ENCODE data around the gene HDAC4. TPM values are rescaled to one million over a fixed set of nuclear protein-coding genes. Genes with fewer than 3 reads are reported as not detected.

The HDAC4 gene
- polyA plus RNA-seq, 1 experiment: 4.4 TPM

DNA sequence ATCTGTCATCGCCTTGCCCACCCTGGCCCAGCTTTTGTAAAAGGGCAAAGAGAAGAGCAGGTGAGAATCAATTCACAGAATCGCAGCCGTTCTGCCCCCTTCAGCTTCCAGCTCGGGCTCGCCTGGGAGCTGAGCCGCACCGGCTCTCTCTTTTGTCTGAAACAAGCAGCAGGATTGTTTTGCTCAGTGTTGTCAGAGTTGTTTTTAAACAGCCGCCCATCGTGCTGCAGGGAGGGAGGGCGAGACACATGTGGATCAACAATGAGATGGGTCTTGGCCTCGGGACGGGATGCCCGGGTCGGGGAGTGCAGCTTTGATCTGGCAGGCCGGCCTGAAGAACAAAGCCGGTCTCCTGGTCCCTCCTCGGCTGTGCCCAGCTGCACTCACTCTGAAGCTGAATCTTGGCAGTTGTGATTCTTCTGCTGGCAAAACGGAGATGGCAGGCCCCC is 39.7 kb upstream of the HDAC4 start:
- POLR2A ChIA-PET: no interaction called here
- Histone ChIP-seq H3K27me3 (ENCODE audit: control insufficient read depth, insufficient read depth, low read length) (peaks cover 13% of the 10 kb centered on the region), H3K4me3 (ENCODE audit: low read depth, low read length) (no peak overlapping the region), H3K36me3 (ENCODE audit: control insufficient read depth, insufficient read depth, low read length) (no peaks in the 10 kb centered on the region)
- CTCF ChIA-PET: interaction anchor here (1.0 kb wide), 1 partner anchor 14 kb away, joined by 3 read pairs; no protein-coding TSS in a partner anchor
- TF ChIP-seq CTCF (IDR thresholded peaks at IDR 0.05; ENCODE audit: insufficient read depth, low read depth, low read length): no peak
- DNase-seq (ENCODE audit: low read depth): no peak

DNA sequence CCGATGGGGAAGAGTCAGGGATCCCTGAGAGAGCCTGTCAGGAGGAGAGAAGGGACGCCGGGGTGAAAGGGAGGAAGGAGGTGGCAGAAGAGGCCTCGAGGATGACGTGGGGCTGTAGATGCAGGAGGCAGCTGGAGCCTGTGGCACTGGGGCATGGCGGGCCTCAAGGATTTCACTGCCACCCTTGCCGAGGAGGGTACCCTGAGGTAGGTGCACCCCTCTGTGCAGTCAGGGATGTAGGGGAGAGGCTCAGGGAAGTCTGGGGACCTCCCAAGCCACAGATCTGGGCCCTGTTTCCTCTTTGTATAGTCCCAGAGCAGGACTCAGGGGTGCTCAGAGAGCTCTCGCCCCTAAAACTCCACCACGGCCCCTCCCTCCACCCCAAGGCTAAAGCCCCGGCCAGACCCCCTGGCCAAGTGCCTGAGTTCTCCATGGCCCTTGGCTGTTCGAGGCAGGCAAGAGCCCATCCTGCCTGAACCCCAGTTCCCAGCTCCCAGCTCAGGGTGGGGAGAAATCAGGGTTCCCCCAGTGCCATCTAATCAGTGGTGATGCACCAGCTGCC is 39.0 kb upstream of the HDAC4 start:
- Histone ChIP-seq H3K27me3 (ENCODE audit: control insufficient read depth, insufficient read depth, low read length) (peaks cover 13% of the 10 kb centered on the region), H3K36me3 (ENCODE audit: control insufficient read depth, insufficient read depth, low read length) (no peaks in the 10 kb centered on the region), H3K4me3 (ENCODE audit: low read depth, low read length) (no peak overlapping the region)
- ChIA-PET POLR2A (no interaction called here), CTCF (interaction anchor here (1.0 to 1.1 kb wide), 2 partner anchors 12 to 14 kb away, joined by 3 read pairs; no protein-coding TSS in a partner anchor)
- TF ChIP-seq CTCF (IDR thresholded peaks at IDR 0.05; ENCODE audit: insufficient read depth, low read depth, low read length): no peak
- no peak for DNase-seq (ENCODE audit: low read depth)

GRCh38 chr2:239438995-239439753 is 38.4 kb upstream of the HDAC4 start:
- ChIA-PET POLR2A (no interaction called here), CTCF (interaction anchor here (1.1 kb wide), 1 partner anchor 11 kb away, joined by 3 read pairs; no protein-coding TSS in a partner anchor)
- TF ChIP-seq CTCF (IDR thresholded peaks at IDR 0.05; ENCODE audit: insufficient read depth, low read depth, low read length): no peak
- no peak for DNase-seq (ENCODE audit: low read depth)
- H3K36me3 ChIP-seq (ENCODE audit: control insufficient read depth, insufficient read depth, low read length): no peaks in the 10 kb centered on the region
- peaks cover 13% of the 10 kb centered on the region for H3K27me3 ChIP-seq (ENCODE audit: control insufficient read depth, insufficient read depth, low read length)
- H3K4me3 ChIP-seq (ENCODE audit: low read depth, low read length): no peak overlapping the region

GRCh38 chr2:239438368-239438767 is 37.5 kb upstream of the HDAC4 start:
- no peak for TF ChIP-seq CTCF (IDR thresholded peaks at IDR 0.05; ENCODE audit: insufficient read depth, low read depth, low read length)
- CTCF ChIA-PET: no interaction called here
- Histone ChIP-seq H3K27me3 (ENCODE audit: control insufficient read depth, insufficient read depth, low read length) (peaks cover 13% of the 10 kb centered on the region), H3K4me3 (ENCODE audit: low read depth, low read length) (no peak overlapping the region), H3K36me3 (ENCODE audit: control insufficient read depth, insufficient read depth, low read length) (no peaks in the 10 kb centered on the region)
- POLR2A ChIA-PET: no interaction called here
- no peak for DNase-seq (ENCODE audit: low read depth)

DNA sequence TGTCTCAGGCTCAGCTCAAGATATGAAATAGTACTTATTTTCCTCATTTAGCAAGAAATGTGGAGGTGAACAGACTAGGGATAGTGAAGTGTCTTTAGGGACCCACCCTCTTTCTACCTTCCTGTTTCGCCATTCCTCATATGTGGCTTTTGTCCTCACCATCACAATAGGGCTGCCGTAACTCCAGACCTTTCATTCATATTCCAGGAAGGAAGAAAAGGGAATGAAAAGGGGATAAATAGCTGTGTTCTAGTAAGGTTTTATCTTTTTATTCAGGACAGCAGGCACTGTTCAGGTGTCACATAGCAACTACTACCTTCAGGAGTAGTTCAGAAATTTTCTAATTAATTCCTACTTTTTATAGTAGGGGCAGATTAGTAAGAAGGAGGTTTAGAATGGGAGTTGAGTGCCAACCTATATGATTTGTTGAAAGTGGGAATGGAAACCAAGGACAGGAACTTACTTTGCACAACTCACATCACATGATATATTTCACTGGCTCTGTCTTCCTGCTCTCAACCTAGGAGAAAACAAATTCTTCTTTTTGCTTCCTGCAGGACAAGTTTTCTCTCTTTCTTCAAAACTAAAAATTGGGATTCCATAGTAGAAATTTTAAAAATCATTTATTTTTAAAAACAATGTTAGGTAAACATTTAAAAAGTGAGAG is 36.0 kb upstream of the HDAC4 start:
- ChIA-PET CTCF (no interaction called here), POLR2A (no interaction called here)
- Histone ChIP-seq H3K4me3 (ENCODE audit: low read depth, low read length) (no peak overlapping the region), H3K36me3 (ENCODE audit: control insufficient read depth, insufficient read depth, low read length) (no peaks in the 10 kb centered on the region), H3K27me3 (ENCODE audit: control insufficient read depth, insufficient read depth, low read length) (peaks cover 13% of the 10 kb centered on the region)
- no peak for DNase-seq (ENCODE audit: low read depth)
- no peak for TF ChIP-seq CTCF (IDR thresholded peaks at IDR 0.05; ENCODE audit: insufficient read depth, low read depth, low read length)
